Duodenal mucosa (tissue), 2 donors: ENCODE data around the gene INHBC.
"Not testable (repeated sequence)": the region's sequence is repeated elsewhere in the genome, so short reads cannot be mapped to it uniquely, and the experiment has no call there.

Experiments used
- H3K27ac ChIP-seq: one replicate; pipeline ENCODE4 v1.7.0; 2013; ENCODE audit warnings: low read depth, low read length
- H3K27me3 ChIP-seq, 2 donors: one replicate each; pipeline ENCODE4 v1.7.0; 2013; ENCODE audit warnings: low read length in 2 of 2, control low read depth in 1 of 2; ENCODE audit not compliant: insufficient read depth in 2 of 2, control insufficient read depth in 1 of 2
- H3K36me3 ChIP-seq, 2 donors: one replicate each; pipeline ENCODE4 v1.7.0; 2013; ENCODE audit warnings: low read length in 2 of 2, control low read depth in 1 of 2; ENCODE audit not compliant: insufficient read depth in 2 of 2, control insufficient read depth in 1 of 2
- H3K4me1 ChIP-seq, 2 donors: one replicate each; pipeline ENCODE4 v1.7.0; 2013; ENCODE audit warnings: low read length in 2 of 2, control low read depth in 1 of 2; ENCODE audit not compliant: insufficient read depth in 2 of 2, control insufficient read depth in 1 of 2
- H3K4me3 ChIP-seq, 2 donors: one replicate each; pipeline ENCODE4 v1.7.0; 2013; ENCODE audit warnings: low read length in 2 of 2, low read depth in 1 of 2
- H3K9ac ChIP-seq, 2 donors: one replicate each; pipeline ENCODE4 v1.7.0; 2013; ENCODE audit warnings: low read length in 2 of 2, low read depth in 1 of 2
- H3K9me3 ChIP-seq, 2 donors: one replicate each; pipeline ENCODE4 v1.7.0; 2013; ENCODE audit warnings: low read length in 2 of 2, control low read depth in 1 of 2; ENCODE audit not compliant: control insufficient read depth in 1 of 2

The INHBC gene

DNA sequence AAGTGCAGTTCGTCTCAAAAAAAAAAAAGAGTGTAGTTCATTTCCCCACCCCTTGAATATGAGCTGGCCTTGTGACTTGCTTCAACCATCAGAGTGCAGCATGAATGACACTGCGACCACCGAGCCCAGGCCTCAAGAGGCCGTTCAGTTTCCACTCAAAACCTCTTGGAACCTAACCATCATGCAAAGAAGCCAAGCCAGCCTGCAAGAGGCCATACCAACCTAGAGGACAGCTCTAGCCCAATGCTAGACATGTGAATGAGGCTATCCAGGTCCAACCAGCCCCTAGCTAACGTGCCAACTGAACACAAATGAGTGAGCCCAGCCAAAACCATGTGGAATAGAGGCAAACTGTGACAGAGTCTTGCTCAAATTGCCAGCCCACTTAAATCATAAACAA, 33.4 kb upstream of the INHBC start:
- H3K9me3 ChIP-seq: no peaks in the 10 kb centered on the region
- H3K36me3 ChIP-seq: no peaks in the 10 kb centered on the region
- no peaks in the 10 kb centered on the region for H3K27me3 ChIP-seq
- H3K27ac ChIP-seq: no peak overlapping the region
- no peaks in the 10 kb centered on the region for H3K4me1 ChIP-seq
- no peak overlapping the region for H3K9ac ChIP-seq
- no peak overlapping the region for H3K4me3 ChIP-seq

DNA sequence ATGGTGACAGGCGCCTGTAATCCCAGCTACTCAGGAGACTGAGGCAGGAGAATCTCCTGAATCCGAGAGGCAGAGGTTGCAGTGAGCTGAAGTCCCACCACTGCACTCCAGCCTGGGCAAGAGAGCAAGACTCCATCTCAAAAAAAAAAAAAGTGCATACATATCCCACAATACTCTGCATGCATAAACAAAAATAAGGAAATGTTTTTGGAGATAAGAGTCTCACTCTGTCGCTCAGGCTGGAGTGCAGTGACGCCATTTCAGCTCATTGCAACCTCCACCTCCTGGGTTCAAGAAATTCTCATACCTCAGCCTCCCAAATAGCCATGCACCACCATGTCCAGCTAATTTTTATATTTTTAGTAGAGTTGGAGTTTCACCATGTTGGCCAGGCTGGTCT, 32.4 kb upstream of the INHBC start:
- H3K36me3 ChIP-seq, H3K27me3 ChIP-seq, H3K27ac ChIP-seq, H3K4me1 ChIP-seq, H3K4me3 ChIP-seq, H3K9me3 ChIP-seq, H3K9ac ChIP-seq: not testable (repeated sequence)

GRCh38 chr12:57404966-57405640, 29.5 kb upstream of the INHBC start:
- Histone ChIP-seq H3K9me3 (no peaks in the 10 kb centered on the region), H3K36me3 (no peaks in the 10 kb centered on the region), H3K27ac (no peak overlapping the region), H3K27me3 (no peaks in the 10 kb centered on the region), H3K9ac (no peak overlapping the region), H3K4me3 (no peak overlapping the region), H3K4me1 (no peaks in the 10 kb centered on the region)

DNA sequence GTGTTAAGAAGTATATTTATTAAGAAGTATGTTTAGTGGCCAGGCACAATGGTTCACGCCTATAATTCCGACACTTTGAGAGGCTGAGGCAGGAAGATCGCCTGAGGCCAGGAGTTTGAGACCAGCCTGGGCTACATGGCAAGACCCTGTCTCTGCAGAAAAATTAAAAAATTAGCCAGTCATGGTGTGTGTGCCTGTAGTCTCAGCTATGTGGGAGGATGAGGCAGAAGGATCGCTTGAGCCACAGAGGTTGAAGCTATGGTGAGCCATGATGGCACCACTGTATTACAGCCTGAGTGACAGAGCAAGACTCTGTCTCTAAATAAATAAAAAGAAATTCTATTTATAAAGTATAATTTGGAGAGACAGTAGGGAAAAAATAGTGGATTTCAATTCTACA, 24.1 kb upstream of the INHBC start:
- Histone ChIP-seq H3K9me3 (no peaks in the 10 kb centered on the region), H3K36me3 (no peaks in the 10 kb centered on the region), H3K4me1 (no peaks in the 10 kb centered on the region), H3K27me3 (no peaks in the 10 kb centered on the region), H3K4me3 (no peak overlapping the region), H3K27ac (no peak overlapping the region), H3K9ac (no peak overlapping the region)

DNA sequence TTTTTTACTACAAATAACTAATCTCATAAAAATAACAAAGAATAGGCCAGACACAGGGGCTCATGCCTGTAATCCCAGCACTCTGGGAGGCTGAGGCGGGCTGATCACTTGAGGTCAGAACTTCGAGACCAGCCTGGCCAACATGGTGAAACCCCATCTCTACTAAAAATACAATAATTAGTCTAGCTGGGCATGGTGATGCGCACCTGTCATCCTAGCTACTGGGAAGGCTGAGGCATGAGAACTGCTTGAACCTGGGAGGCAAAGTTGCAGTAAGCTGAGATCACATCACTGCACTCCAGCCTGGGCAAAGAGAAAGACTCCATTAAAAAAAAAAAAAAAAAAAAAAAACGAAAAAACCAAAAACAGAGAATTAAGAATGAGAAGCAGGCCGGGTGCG, 20.4 kb upstream of the INHBC start:
- H3K9ac ChIP-seq, H3K4me1 ChIP-seq, H3K4me3 ChIP-seq, H3K36me3 ChIP-seq, H3K27ac ChIP-seq, H3K27me3 ChIP-seq, H3K9me3 ChIP-seq: not testable (repeated sequence)

- H3K4me3 ChIP-seq: no peak overlapping the region
- H3K36me3 ChIP-seq: no peaks in the 10 kb centered on the region
- no peak overlapping the region for H3K27ac ChIP-seq
- H3K4me1 ChIP-seq: no peaks in the 10 kb centered on the region
- no peaks in the 10 kb centered on the region for H3K9me3 ChIP-seq
- no peak overlapping the region for H3K9ac ChIP-seq
- H3K27me3 ChIP-seq: no peaks in the 10 kb centered on the region
Observed at GRCh38 chr12:57415088-57415487, 19.5 kb upstream of the INHBC start.

- Histone ChIP-seq H3K9me3 (no peaks in the 10 kb centered on the region), H3K27me3 (no peaks in the 10 kb centered on the region), H3K4me1 (no peaks in the 10 kb centered on the region), H3K27ac (no peak overlapping the region), H3K9ac (no peak overlapping the region), H3K4me3 (no peak overlapping the region), H3K36me3 (peaks cover 0 to 5% of the 10 kb centered on the region in 2 donors)
Observed at GRCh38 chr12:57416039-57416996, 18.3 kb upstream of the INHBC start.

GRCh38 chr12:57418255-57418654, 16.3 kb upstream of the INHBC start:
- no peaks in the 10 kb centered on the region for H3K4me1 ChIP-seq
- H3K27me3 ChIP-seq: no peaks in the 10 kb centered on the region
- H3K9ac ChIP-seq: no peak overlapping the region
- H3K4me3 ChIP-seq: no peak overlapping the region
- H3K27ac ChIP-seq: no peak overlapping the region
- H3K36me3 ChIP-seq: peaks cover 0 to 15% of the 10 kb centered on the region in 2 donors
- no peaks in the 10 kb centered on the region for H3K9me3 ChIP-seq

- no peak overlapping the region for H3K9ac ChIP-seq
- peaks cover 0 to 17% of the 10 kb centered on the region in 2 donors for H3K36me3 ChIP-seq
- H3K9me3 ChIP-seq: no peaks in the 10 kb centered on the region
- H3K27me3 ChIP-seq: no peaks in the 10 kb centered on the region
- no peak overlapping the region for H3K4me3 ChIP-seq
- H3K4me1 ChIP-seq: no peaks in the 10 kb centered on the region
- H3K27ac ChIP-seq: no peak overlapping the region
Observed at GRCh38 chr12:57419495-57419894, 15.1 kb upstream of the INHBC start.

GRCh38 chr12:57420482-57420881, 14.1 kb upstream of the INHBC start:
- no peaks in the 10 kb centered on the region for H3K4me1 ChIP-seq
- H3K9me3 ChIP-seq: no peaks in the 10 kb centered on the region
- H3K27me3 ChIP-seq: no peaks in the 10 kb centered on the region
- H3K4me3 ChIP-seq: no peak overlapping the region
- no peak overlapping the region for H3K9ac ChIP-seq
- peaks cover 0 to 17% of the 10 kb centered on the region in 2 donors for H3K36me3 ChIP-seq
- no peak overlapping the region for H3K27ac ChIP-seq
